H9 (cell line): ENCODE data around the gene SYT7. TPM values are rescaled to one million over a fixed set of nuclear protein-coding genes. Genes with fewer than 3 reads are reported as not detected.

Experiments
- DNase-seq: peaks from one replicate; pipeline ENCODE4 v3.0.0-alpha.2; 2017
- H2AFZ ChIP-seq: one replicate; pipeline ENCODE4 v1.6.1; 2013; ENCODE audit warnings: mild to moderate bottlenecking, low read length, control low read depth, moderate library complexity
- H2AK5ac ChIP-seq: 2 replicates; pipeline ENCODE4 v1.6.1; 2013; ENCODE audit warnings: low read length, control low read depth, mixed read lengths; ENCODE audit not compliant: insufficient read length
- H2BK120ac ChIP-seq: one replicate; pipeline ENCODE4 v1.6.1; 2013; ENCODE audit warnings: low read depth, mild to moderate bottlenecking, low read length, control low read depth, inconsistent platforms; ENCODE audit not compliant: poor library complexity, severe bottlenecking
- H2BK12ac ChIP-seq: 2 replicates; pipeline ENCODE4 v1.6.1; 2013; ENCODE audit warnings: low read length, control low read depth, mixed read lengths, low read depth; ENCODE audit not compliant: insufficient read length
- H2BK15ac ChIP-seq: 2 replicates; pipeline ENCODE4 v1.6.1; 2013; ENCODE audit warnings: low read depth, low read length, control low read depth
- H2BK20ac ChIP-seq: one replicate; pipeline ENCODE4 v1.6.1; 2013; ENCODE audit warnings: low read depth, mild to moderate bottlenecking, low read length, control low read depth, inconsistent platforms; ENCODE audit not compliant: poor library complexity, severe bottlenecking
- H2BK5ac ChIP-seq: 2 replicates; pipeline ENCODE4 v1.6.1; 2013; ENCODE audit warnings: low read length, control low read depth, mixed read lengths; ENCODE audit not compliant: insufficient read length
- H3K14ac ChIP-seq: 2 replicates; pipeline ENCODE4 v1.6.1; 2013; ENCODE audit warnings: low read length, control low read depth; ENCODE audit not compliant: insufficient read depth
- H3K18ac ChIP-seq: 2 replicates; pipeline ENCODE4 v1.6.1; 2013; ENCODE audit warnings: low read depth, mild to moderate bottlenecking, mixed read lengths, low read length, control low read depth; ENCODE audit not compliant: insufficient read length
- H3K23ac ChIP-seq: 2 replicates; pipeline ENCODE4 v1.6.1; 2013; ENCODE audit warnings: low read length, control low read depth, mixed read lengths, low read depth; ENCODE audit not compliant: insufficient read length
- H3K23me2 ChIP-seq: 2 replicates; pipeline ENCODE4 v1.6.1; 2013; ENCODE audit warnings: low read depth, mild to moderate bottlenecking, mixed read lengths, low read length, control low read depth; ENCODE audit not compliant: insufficient read length, poor library complexity, severe bottlenecking
- H3K27ac ChIP-seq: 2 replicates; pipeline ENCODE4 v1.5.1; 2013; ENCODE audit warnings: low read length, control low read depth, mixed read lengths, low read depth; ENCODE audit not compliant: insufficient read length
- H3K27me3 ChIP-seq: 2 replicates; pipeline ENCODE4 v1.6.1; 2013; ENCODE audit warnings: low read length, control low read depth, inconsistent platforms; ENCODE audit not compliant: insufficient read depth
- H3K4ac ChIP-seq: 2 replicates; pipeline ENCODE4 v1.6.1; 2013; ENCODE audit warnings: low read depth, mild to moderate bottlenecking, control low read depth, inconsistent platforms, low read length, moderate library complexity
- H3K4me1 ChIP-seq: 2 replicates; pipeline ENCODE4 v1.6.1; 2013; ENCODE audit warnings: low read length, control low read depth, inconsistent platforms; ENCODE audit not compliant: insufficient read depth
- H3K4me2 ChIP-seq: 2 replicates; pipeline ENCODE4 v1.6.1; 2013; ENCODE audit warnings: low read length, control low read depth, mixed read lengths; ENCODE audit not compliant: insufficient read length, insufficient read depth
- H3K56ac ChIP-seq: 2 replicates; pipeline ENCODE4 v1.6.1; 2013; ENCODE audit warnings: low read depth, mild to moderate bottlenecking, mixed read lengths, low read length, control low read depth; ENCODE audit not compliant: insufficient read length
- H3K79me1 ChIP-seq: 2 replicates; pipeline ENCODE4 v1.6.1; 2013; ENCODE audit warnings: low read depth, mild to moderate bottlenecking, moderate library complexity, low read length, control low read depth, inconsistent platforms; ENCODE audit not compliant: insufficient read depth, poor library complexity, severe bottlenecking
- H3K79me2 ChIP-seq: 2 replicates; pipeline ENCODE4 v1.6.1; 2013; ENCODE audit warnings: low read length, control low read depth, inconsistent platforms; ENCODE audit not compliant: insufficient read depth
- H3K9ac ChIP-seq: 2 replicates; pipeline ENCODE4 v1.6.1; 2013; ENCODE audit warnings: low read length, control low read depth, mixed read lengths; ENCODE audit not compliant: insufficient read length; ENCODE audit errors: extremely low read depth
- H3K9me3 ChIP-seq: one replicate; pipeline ENCODE4 v1.6.1; 2013; ENCODE audit warnings: low read depth, low read length, inconsistent platforms; ENCODE audit not compliant: control insufficient read depth
- H3T11ph ChIP-seq: one replicate; pipeline ENCODE4 v1.6.1; 2013; ENCODE audit warnings: mild to moderate bottlenecking, low read length, control low read depth, inconsistent platforms
- H4K20me1 ChIP-seq: one replicate; pipeline ENCODE4 v1.6.1; 2013; ENCODE audit not compliant: control insufficient read depth, insufficient read length, insufficient read depth
- H4K5ac ChIP-seq: 2 replicates; pipeline ENCODE4 v1.6.1; 2013; ENCODE audit warnings: low read depth, mild to moderate bottlenecking, mixed read lengths, low read length, control low read depth; ENCODE audit not compliant: insufficient read length
- H4K8ac ChIP-seq: replicated peaks from 2 replicates; pipeline ENCODE4 v1.6.1; 2013; ENCODE audit warnings: low read length, control low read depth, mixed read lengths, low read depth; ENCODE audit not compliant: insufficient read length
- H4K91ac ChIP-seq: 2 replicates; pipeline ENCODE4 v1.6.1; 2013; ENCODE audit warnings: low read depth, mild to moderate bottlenecking, moderate library complexity, mixed read lengths, low read length, control low read depth; ENCODE audit not compliant: insufficient read length
- H3K27ac Mint-ChIP-seq, 3 experiments: 2 replicates in 2 of 3; 3 replicates in 1 of 3; pipeline ENCODE4 v1.8.0; 2020 to 2021; ENCODE audit warnings: mixed read lengths in 3 of 3, mild to moderate bottlenecking in 1 of 3, moderate library complexity in 1 of 3
- H3K27me3 Mint-ChIP-seq: 2 replicates; pipeline ENCODE4 v1.8.0; 2021; ENCODE audit warnings: low read depth, mild to moderate bottlenecking, moderate library complexity, mixed read lengths
- H3K36me3 Mint-ChIP-seq, 3 experiments: 2 replicates in 2 of 3; 3 replicates in 1 of 3; pipeline ENCODE4 v1.8.0; 2020 to 2021; ENCODE audit warnings: low read depth in 3 of 3, mixed read lengths in 3 of 3; ENCODE audit not compliant: insufficient read depth in 1 of 3
- H3K4me1 Mint-ChIP-seq, 2 experiments: 2 replicates each; pipeline ENCODE4 v1.8.0; 2020; ENCODE audit warnings: mixed read lengths in 2 of 2
- H3K4me3 Mint-ChIP-seq, 2 experiments: 2 replicates in 1 of 2; 3 replicates in 1 of 2; pipeline ENCODE4 v1.8.0; 2020 to 2021; ENCODE audit warnings: mild to moderate bottlenecking in 2 of 2, mixed read lengths in 2 of 2, moderate library complexity in 1 of 2
- H3K9me3 Mint-ChIP-seq, 2 experiments: 2 replicates in 1 of 2; 3 replicates in 1 of 2; pipeline ENCODE4 v1.8.0; 2020; ENCODE audit warnings: mild to moderate bottlenecking in 2 of 2, mixed read lengths in 2 of 2, moderate library complexity in 1 of 2
- CTCF ChIP-seq: fragments of 200-600 bp; sonication (generic); conservative IDR thresholded peaks from 3 replicates; pipeline ENCODE4 v1.8.0; 2021; ENCODE audit warnings: antibody characterized with exemption, mild to moderate bottlenecking
- WGBS: extraction: QIAGEN DNeasy Blood & Tissue Kit; methylation state at CpG from one replicate; pipeline ENCODE4 v1.1.7; 2013; ENCODE audit warnings: missing lambda C conversion rate, low lambda C conversion rate, mixed read lengths; ENCODE audit not compliant: insufficient read length; ENCODE audit errors: extremely low coverage; 5-methylcytosine and 5-hydroxymethylcytosine counted together
- total RNA-seq: library from RNA; stranded (reverse); gene quantifications from 2 replicates; pipeline ENCODE4 v1.2.1, GENCODE V29; 2021

SYT7 gene
- total RNA-seq, 1 experiment from 2014 or later, result 8.8 TPM

DNA sequence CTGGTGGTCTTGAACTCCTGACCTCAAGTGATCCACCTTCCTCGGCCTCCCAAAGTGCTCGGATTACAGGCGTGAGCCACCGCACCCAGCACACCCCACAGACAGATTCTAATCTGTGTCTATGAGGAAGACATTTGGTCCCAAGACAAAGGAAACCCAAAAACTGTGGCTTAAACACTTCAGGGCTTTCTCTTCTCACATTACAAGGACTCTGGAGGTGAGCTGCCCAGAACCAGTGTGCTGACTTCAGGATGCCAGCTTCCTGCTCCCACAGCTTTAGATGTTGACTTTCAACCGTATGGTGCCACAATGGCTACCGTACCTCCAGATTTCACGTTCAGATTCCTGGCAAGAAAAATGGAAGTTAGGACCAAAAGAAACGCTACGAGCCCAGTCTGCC is 32.2 kb upstream of the SYT7 start:
- Histone ChIP-seq H3K23me2 (no peaks in the 10 kb centered on the region), H3K4ac (no peak overlapping the region), H4K20me1 (no peaks in the 10 kb centered on the region), H2BK20ac (no peak overlapping the region), H2BK120ac (no peak overlapping the region), H2BK12ac (no peak overlapping the region), H3K4me1 (peaks cover 2% of the 10 kb centered on the region; the same call in 1 of the 2 replicates), H3K9me3 (no peaks in the 10 kb centered on the region), H2BK5ac (no peak overlapping the region), H3K18ac (no peak overlapping the region), H4K5ac (no peak overlapping the region), H3K4me2 (no peak overlapping the region), H3K79me1 (no peaks in the 10 kb centered on the region), H3K27me3 (no peaks in the 10 kb centered on the region), H3K23ac (no peak overlapping the region), H3K56ac (no peak overlapping the region), H3T11ph (no peak overlapping the region), H3K27ac (no peak overlapping the region), H4K8ac (no peak overlapping the region), H2AFZ (no peak overlapping the region), H3K9ac (no peak overlapping the region), H4K91ac (no peak overlapping the region), H3K79me2 (no peaks in the 10 kb centered on the region), H3K14ac (no peak overlapping the region), H2AK5ac (no peak overlapping the region), H2BK15ac (no peak overlapping the region)
- Mint-ChIP-seq H3K4me3 (no peak overlapping the region), H3K4me1 (peaks cover 20 to 23% of the 10 kb centered on the region in 2 experiments), H3K27ac (no peak overlapping the region), H3K27me3 (peaks cover 5% of the 10 kb centered on the region), H3K9me3 (no peaks in the 10 kb centered on the region; a peak in 1 of 5 replicates), H3K36me3 (peaks cover 0 to 5% (median 0%) of the 10 kb centered on the region in 3 experiments; a peak in 1 of 7 replicates)
- TF ChIP-seq CTCF, result no peak
- no peak for DNase-seq
- WGBS, result no CpG with 5 or more reads among the region's 9 CpGs
